Ovary (tissue), 3 donors: ENCODE data around the gene POLN.

Source experiments
- EP300 ChIP-seq: sonication (generic); formaldehyde crosslinking; IDR thresholded peaks from one replicate; pipeline ENCODE4 v1.6.1; 2017; ENCODE audit warnings: antibody characterized with exemption
- POLR2A ChIP-seq: fragments of 450-650 bp; IDR thresholded peaks from one replicate; pipeline ENCODE4 v1.6.1; 2017; ENCODE audit warnings: antibody characterized with exemption, mild to moderate bottlenecking, moderate library complexity
- TF ChIP-seq, protein P1 (sequence below), 3 donors: fragments of 450-650 bp in 2 of 3; fragments of 200-600 bp in 1 of 3; IDR thresholded peaks; one replicate each; pipeline versions ENCODE4 v1.5.1 to v1.8.0; 2016 to 2022; ENCODE audit warnings: antibody characterized with exemption in 3 of 3, mild to moderate bottlenecking in 1 of 3
- donor health status: DM: no; HTN: no; CAD: no.

DNA sequence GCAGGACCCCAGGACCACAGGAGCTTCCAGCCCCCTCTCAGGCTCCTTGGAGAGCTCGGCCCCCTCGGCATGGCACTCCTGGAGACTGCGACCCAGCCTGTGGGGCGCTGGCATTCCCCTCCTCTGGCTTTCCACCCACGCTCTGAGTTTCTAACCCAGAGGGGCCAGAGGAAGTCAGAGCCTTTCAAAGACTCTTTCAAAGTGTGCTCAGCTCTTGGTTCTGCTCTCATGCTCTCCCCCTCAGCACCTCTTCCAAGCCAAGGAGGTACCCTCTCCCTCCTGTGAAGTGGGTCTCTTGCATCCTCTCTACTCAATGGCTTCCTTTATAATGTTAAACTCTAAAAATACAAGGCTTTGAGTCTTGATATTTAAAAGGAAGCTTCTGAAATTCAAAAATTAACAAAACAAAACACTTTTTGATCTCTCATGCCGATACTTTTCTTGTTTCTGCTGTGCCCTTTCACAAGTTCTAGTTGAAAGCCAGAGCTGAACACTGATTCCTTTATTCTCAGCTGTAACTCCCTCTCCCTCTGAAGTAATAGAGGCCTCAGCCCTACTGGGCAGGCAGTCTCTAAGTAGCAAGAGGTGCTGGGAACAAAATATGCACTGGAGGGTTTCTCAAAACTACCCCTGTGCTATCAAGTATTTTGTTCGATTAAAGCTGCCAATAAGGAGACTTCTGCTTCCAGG is 100.0 kb downstream of the POLN start:
- TF ChIP-seq EP300, result no peak
- no peak for TF ChIP-seq POLR2A
- TF ChIP-seq, protein P1, sequence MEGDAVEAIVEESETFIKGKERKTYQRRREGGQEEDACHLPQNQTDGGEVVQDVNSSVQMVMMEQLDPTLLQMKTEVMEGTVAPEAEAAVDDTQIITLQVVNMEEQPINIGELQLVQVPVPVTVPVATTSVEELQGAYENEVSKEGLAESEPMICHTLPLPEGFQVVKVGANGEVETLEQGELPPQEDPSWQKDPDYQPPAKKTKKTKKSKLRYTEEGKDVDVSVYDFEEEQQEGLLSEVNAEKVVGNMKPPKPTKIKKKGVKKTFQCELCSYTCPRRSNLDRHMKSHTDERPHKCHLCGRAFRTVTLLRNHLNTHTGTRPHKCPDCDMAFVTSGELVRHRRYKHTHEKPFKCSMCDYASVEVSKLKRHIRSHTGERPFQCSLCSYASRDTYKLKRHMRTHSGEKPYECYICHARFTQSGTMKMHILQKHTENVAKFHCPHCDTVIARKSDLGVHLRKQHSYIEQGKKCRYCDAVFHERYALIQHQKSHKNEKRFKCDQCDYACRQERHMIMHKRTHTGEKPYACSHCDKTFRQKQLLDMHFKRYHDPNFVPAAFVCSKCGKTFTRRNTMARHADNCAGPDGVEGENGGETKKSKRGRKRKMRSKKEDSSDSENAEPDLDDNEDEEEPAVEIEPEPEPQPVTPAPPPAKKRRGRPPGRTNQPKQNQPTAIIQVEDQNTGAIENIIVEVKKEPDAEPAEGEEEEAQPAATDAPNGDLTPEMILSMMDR (IDR thresholded peaks at IDR 0.05), result no peak
